Cerebellar cortex (tissue), 1 donor: ENCODE data around the gene OCSTAMP.

Experiments used
- DNase-seq: peaks from one replicate; pipeline ENCODE4 v3.0.0-alpha.2; 2015; ENCODE audit warnings: low spot score

The OCSTAMP gene

DNA sequence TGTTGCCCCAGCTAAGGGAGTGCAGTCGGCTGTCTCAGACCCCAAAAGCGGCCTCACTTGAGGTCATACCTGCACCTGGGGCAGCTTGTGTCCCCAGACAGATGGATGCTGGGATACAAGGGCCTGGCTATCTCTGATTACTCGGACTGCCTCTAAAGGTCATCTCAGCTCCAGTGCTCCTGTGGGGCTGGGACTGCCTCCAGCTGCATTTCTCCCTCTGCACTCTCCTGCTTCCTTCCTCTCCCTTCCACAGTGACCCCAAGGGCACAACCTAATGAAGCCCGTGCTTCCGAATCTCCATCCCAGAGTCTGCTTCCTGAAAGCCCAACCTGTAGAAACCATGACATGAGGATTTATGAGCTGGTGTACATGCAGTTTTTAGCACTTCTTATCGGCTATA, 22.8 kb upstream of the OCSTAMP start:
- DNase-seq: no peak

DNA sequence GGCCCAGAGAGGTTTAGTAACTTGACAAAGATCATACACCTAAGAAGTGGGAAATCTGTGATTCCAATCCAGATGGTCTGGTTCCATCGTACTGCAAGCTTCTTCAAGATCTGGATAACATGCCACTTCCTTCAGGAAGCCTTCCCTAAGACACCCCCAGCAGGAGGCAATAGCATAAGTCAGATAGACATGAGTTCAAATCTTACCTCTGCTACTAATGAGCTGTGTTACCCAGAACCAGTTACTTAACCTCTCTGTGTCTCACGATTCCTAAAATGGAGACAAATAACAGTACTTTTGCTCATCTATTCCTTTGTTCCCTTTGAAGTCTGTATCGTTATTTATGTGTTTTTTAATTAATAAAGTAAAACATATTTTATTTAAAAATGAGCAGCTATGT, 22.3 kb upstream of the OCSTAMP start:
- no peak for DNase-seq

DNA sequence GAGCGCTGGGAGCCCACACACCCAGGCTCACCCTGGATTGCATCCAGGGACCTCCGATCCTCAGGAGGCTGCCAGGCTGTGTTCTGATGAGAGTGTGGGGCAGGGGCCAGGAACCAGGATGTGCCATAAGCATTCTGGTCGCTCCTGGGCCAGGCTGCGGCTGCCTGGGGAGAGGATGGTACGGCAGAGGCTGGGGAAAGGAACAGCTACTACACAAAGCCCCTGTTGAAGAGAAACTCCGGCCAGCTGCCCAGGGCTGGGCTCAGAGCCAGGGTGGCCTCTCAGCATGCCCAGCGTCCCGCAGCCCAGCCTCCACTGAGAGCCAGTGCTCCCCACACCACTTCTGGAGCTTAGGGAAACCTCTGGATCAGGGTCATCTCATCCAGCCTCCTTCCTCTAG, 21.7 kb upstream of the OCSTAMP start:
- peak; percentile 50 for DNase-seq

DNA sequence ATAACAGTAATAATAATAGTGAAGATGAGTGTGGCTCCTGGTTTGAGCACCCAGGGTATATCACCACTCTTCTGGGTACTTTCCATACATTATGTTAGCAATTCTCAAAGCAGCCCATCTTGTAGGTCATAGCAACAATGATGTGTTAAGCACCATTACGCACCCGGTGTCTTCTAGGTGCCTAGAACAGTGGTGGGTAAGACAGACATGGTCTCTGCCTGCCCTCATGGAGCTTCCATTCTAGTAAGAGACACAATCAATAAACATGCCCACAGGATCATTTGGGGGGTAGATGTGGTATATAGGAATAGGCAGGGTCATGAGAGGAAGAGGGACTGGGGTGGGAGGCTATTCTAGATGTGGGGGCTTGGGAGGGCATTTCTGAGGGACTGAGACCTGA, 21.0 kb upstream of the OCSTAMP start:
- no peak for DNase-seq

DNA sequence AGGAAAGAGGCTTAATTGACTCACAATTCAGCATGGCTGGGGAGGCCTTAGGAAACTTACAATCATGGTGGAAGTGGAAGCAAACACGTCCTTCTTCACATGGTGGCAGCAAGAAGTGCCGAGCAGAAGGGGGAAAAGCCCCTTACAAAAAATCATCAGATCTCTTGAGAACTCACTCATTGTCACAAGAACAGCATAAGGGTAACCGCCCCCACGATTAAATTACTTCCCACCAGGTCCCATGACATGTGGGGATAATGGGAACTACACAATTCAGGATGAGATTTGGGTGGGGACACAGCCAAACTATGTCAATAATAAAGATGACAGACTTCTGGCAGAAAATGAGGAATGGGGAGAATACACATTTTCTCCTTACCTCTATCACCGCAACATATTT, 20.5 kb upstream of the OCSTAMP start:
- DNase-seq: no peak

DNA sequence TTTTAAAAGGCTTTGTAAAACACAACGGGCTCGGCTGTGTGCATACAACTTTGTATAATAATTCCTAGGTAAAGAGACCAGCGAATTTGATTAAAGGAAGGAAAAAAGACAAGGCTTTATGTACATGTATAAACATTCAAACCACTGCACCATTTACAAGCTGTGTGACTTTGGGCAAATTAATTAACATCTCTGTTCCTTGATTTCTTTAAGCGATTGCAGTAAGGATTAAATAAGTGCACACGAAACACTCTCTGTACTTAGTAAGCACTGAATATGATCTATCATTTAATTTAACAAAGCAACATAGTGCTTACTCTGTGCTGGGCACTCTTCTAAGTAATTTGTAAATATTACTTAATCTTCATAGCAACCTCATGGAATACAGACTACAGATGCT, 19.5 kb upstream of the OCSTAMP start:
- DNase-seq: no peak

DNA sequence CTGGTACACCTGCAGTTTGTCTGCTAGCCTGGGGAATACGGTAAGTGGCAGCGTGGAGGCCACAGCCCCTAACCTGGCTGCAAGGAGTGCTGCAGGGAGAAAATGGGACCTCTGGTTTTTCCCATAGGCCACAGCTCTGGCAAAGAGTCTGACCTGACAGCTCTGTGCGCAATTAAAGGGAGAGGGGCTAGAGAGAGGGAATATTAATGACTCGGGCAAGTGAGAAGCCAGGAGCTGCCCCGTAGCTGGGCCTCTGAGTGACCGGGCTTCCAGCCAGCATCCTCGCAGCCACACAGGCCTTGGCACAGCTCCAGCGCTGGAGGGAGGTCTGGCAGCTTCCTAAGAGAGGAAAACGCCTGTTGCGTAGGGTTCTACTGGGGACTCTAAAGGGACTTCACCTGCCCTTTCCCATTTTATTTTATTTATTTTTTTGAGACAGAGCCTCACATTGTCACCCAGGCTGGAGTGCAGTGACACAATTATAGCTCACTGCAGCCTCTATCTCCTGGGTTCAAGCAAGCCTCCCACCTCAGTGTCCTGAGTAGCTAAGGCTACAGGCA, 18.2 kb upstream of the OCSTAMP start:
- peak; percentile 92 for DNase-seq

DNA sequence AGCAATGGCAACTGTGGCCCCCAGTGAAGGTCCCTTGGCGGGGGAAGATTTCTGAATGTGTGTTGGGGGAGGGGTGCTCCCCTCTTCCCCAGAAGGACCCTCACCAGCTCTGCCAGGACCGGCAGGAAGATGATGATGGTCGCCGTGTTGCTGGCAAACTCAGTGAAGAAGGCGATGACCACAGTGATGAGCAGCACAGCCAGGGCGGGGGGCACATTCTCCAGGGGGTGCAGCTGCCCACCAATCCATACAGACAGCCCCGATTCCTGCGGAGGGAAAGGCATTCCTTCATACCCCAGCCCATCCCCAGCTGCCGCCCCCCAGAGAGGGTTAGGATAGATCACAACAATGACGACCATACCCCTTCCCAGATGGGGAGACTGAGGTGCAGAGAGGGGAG, 15.7 kb upstream of the OCSTAMP start:
- no peak for DNase-seq

DNA sequence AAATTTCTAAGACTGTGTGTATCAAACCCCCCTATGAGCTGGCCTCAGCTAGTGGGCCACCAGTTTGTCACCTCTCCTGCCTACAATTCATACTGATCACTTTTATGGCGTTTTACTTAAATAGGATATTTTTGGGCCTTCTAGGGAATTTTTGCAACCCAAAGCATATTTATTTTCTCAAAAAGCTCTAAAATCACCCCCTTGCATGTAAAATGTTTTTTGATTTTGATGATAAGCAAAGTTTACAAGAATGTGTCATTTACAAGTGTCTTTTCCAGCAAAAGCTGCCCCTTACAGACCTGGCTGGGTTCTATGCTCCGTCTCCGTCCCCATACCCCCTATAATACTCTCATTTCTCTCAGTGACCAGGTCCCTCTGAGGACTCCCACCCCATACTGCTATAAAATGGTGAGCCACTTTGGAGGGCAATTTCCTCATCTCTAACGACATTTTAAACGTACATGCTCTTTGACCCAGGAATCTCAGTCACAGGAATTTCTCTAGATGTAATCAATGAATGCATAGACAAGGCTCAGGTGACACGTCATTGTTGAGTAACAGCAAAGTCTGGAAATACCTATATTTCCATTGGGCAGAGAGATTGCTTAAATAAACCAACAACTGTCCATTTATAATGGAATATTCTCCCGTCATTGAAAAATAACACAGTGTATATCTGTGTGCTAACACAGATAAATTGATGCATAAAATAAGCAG, 13.9 kb upstream of the OCSTAMP start:
- DNase-seq: no peak

DNA sequence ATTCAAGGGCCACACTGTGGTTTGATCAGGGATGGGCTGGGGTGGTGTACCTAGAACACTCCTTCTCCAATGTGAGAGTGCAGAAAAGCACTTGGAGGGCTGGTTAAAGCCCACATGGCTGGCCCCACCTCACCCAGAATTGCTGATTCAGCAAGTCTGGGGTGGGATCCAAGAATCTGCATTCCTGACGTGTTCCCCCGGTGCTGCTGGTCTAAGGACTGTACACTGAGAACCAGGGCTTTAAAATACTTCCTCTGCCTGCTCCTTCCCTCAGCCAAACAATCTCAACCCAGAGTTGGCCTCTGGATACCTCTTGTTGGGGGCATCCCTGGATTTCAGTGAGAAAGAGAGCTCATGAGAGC, 13.4 kb upstream of the OCSTAMP start:
- DNase-seq: no peak

DNA sequence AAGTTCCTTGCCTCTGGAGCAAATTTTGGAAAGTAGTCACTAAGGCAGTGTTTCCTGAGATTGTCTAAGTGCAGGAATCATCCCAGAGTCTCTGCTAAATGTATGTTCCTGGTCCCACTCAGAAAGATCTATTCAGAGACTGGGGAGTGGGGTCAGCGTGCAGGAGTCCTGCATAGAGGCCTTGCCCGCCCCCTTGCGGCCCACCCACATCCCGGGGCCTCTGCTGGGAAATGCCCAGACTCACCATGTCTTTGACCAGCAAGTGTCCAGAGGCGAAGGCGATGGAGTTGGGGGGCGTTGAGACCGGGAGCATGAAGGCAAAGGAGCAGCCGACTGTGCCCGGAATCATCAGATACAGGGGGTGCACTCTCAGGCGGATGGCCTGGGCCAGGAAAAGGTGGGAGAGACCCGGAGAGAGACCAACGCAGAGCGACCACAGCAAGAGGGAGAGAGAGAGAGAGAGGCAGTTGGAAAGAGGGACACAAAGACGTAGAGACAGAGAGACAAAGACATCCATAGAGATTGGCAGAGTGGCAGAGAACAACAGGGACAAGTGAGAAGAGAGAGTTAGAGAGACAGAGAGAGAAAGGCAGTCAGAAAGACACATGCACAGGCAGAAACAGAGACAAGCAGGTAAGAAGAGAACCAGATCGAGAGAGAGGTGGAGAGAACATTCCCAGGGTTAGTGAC, 12.9 kb upstream of the OCSTAMP start:
- DNase-seq: no peak

DNA sequence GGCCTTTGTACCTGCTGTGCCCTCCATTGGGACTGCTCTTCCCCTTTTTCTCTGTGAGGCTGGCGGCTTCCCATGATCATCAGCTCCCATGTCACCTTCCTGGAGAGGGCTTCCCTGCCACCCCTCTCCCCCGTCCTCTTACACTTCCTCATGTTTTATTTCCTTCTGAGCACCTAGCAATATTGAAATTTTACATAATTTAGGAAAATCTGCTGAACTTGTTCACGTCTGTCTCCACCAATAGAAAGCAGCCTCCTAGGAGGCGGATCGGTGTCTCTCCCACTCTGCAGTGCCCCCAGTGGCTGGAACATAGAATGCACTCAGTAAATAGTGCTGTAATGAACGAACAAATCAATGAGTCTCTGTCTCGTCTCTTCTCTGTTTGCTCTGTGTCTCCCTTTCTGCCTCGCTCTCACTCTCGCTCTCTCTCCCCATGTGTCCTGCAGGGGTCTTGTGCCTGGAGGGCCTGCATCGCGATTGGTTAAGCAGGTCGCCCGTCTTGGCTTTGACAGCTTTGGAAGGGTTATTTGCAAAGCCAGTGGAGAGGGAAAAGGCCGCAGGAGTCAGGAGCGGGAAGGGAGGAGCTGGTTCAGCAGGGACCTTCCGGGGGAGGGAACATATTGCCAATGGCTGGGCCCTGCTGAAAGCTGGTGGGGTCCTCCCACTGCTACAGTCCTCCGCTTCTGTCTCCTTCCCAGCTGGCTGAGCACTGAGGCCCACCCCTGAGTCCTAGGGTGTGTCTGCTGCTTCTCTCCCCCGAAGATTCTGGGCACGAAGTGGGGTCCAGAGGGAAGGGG, 12.1 kb upstream of the OCSTAMP start:
- DNase-seq: peak; percentile 87

DNA sequence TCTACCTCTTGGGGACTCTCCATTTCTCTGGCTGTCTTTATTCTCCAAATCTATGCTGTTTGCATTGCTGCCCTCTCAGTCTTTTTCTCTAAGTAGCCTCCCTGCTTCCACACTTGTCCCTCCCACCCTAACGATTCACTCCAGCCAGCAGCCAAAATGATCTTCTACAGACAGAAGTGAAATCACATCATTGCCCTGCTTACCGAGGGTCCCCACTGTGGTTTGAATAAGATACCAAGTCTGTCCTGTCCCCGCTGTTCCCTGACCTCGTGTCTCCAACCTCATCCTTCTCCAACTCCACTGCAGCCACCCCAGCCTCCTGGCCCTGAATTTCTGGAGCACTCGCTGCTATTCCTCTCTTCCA, 11.5 kb upstream of the OCSTAMP start:
- no peak for DNase-seq

DNA sequence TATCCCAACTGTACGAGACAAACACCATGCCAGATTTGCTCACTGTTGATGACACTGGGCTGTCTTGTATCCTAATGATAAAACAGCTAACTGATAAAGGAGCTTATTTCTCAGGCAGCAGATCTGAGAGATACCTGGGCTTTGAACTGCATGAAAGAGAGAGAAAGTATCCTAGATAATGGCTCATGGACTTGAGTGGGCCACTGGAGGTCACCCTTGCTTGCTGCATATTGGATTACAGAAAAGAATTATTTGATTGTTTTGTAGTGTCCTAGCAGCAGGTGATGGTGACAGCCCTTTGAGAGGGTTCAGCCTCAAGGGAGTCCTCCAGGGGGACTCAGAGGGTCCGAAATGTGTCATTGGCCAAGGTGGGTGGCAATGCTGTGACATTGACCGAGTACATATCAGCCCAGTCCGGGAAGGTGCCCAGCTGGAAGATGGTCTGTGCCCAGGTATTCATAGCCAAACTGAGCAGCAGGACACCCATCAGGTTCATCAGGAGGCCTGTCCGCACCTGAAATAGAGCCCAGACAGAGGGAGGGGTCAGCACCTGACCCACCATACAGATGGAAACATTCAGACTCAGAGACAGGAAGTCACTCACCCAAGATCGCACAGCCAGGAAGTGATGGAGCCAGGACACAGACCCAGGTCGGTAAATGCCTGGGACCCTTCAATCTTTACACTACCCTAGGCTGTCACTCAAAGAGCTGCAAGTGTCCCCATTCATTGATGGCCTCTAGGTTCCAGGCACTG, 9.4 kb upstream of the OCSTAMP start:
- DNase-seq: peak; percentile 51

DNA sequence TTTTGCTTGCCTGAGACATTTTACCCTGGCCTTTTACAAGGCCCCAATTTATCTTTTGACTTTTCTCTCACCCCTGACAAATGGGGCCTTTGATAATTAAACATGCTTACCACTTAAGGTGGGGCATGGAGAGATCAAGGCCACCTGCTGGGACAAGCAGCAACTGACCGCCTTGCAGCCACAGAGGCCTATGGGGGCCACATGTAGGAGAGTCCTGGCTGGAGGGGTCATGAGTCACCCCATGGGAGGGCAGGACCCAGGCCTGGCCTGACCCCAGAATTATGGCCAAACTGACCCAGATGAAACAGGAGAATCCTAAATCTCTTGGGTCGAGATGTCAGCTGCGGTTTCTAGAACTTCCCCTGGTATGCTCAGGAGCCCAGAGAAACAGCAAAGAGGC, 8.5 kb upstream of the OCSTAMP start:
- DNase-seq: no peak

DNA sequence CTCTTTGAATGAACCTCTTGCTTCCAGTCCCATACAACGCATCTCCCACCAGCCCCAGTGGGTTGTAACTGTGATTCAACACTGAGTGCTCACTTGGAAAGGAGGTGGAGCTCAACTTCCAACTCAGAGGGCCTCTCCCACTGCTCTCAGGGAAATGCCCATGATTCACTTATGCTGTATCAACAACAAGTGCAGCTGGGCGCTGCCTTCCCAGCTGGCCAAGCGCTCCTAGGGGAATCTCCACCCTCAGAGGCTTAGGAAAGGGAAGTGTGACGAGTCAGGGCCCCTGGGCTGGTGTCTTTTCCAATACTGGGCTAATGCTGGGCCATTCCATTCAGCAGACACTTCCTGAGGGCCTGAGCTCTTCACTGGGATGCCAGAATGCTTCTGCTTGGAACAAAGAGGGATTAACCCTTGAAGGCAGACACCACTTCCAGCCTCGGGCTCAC, 8.1 kb upstream of the OCSTAMP start:
- DNase-seq: no peak

DNA sequence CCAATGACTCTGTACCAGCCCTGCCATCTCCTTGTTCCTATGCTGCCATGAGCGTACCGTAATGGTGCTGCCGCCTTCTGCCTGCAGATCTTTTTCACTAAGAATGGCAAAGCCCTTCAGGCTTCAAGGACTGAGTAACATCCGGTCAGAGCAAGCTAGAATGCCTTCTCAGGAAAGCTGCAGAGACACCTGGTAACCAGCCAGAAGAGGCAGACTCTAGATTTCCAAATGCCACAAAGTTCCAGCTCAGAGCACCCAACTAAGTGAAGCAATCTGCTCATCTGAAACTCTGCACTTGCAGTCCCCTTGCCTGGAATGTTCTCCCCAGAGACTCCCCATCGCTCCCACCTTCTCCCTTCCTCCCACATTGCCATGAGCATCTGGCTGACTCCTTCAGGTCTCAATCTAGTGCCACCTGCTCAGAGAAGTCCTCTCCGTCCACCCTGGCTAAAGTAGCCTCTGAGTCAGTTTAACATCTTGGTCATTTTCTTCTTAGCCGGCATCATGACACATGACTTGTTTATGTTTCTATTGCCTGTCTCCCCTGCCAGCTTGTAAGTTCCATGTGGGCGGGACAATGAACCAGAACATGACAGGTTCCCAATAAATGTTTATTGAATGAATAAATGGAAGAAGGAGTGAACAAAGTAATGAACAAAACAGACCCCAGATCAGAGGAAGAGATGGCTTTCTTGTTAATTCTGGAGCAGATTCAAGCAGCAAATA, 6.9 kb upstream of the OCSTAMP start:
- no peak for DNase-seq

DNA sequence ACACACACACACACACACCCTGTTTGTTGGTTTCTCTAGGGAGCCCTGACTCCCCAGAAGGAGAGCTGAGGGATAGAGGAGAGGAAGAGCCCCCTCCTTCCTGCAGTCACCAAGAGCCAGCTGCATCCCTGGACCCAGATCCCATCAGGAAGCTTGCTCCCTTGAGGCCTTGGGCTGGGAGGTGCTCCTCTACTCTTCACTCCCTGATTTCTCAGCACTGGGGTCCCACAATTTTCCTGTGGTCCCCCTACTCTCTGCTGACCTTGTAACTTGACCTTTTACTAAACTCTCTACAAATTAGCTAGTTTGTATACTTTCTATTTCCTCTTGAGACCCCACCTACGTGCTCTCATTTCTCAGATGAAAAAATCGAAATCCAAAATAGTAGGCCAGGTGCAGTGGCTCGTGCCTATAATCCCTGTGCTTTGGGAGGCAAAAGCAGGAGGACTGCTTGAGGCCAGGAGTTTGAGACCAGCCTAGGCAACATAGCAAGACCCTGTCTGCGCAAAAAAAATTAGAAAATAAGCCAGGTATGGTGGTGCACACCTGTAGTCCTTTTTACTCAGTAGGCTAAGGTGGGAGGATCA, 5.0 kb upstream of the OCSTAMP start:
- no peak for DNase-seq

DNA sequence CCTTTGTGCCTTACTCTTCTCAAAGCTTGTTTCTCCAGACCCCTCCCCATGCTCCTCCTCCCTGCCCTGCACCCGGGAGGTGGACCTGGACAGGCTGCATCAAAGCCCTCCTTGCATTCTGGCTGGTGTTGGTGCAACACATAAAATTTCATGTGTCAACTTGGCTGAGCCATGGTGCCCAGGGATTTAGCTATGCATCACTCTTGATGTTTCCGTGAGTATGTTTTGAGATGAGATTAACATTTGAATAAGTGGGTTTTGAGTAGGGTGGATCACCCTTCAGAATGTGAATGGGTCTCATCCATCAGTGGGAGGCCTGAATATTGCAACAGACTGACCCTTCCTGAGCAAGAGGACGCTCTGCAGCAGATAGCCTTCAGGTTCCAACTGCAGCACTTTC, 4.4 kb upstream of the OCSTAMP start:
- DNase-seq: no peak

DNA sequence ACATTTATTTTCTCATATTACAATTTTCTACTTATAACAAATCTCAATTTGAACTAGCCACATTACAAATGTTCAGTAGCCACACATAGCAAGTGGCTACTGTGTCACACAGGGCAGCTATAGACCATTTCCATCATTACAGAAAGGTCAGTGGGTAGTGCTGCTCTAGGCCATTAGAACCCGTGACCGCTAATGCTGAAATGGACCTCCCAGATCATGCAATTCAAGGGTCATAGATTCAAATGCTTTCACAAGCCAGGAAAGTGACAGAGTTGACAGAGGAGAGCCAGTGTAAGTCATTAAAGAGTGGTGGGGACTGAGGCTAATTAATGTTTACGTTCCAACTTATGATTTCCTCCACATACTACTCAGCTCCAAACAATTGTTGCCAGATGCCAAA, 3.5 kb upstream of the OCSTAMP start:
- DNase-seq: no peak
